GM19395 (cell line): ENCODE data around the gene DCAKD.
A peak's percentile ranks its signal among the peaks of the same experiment; 100 is the strongest.
"Not testable (repeated sequence)": the region's sequence is repeated elsewhere in the genome, so short reads cannot be mapped to it uniquely, and the experiment has no call there.

ENCODE experiments used
- ATAC-seq: cut with Tn5 transposase; IDR thresholded peaks from one replicate; pipeline ENCODE4 v1.9.1; 2021; ENCODE audit warnings: mild to moderate bottlenecking, moderate library complexity; ENCODE audit not compliant: unreplicated experiment

DCAKD gene

DNA sequence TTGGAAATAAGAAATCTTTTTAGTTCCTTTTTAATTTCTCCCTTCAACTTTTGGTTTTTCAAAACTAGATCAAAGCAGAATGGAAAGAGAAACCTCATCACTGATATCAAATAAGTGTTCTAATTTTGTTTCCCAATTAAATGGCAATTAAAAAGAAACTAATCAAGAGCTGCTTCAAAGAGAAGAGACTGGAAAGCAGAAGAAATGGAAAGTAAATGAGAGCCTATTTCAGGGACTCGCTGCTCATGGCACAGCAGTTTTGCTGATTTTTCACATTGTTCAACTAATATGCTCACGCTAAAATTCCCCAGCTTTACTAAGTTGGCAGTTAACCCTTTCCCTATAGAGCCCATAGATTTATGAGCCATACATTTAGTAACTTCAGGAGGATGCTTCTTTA is 16.2 kb upstream of the DCAKD start:
- ATAC-seq = no peak

DNA sequence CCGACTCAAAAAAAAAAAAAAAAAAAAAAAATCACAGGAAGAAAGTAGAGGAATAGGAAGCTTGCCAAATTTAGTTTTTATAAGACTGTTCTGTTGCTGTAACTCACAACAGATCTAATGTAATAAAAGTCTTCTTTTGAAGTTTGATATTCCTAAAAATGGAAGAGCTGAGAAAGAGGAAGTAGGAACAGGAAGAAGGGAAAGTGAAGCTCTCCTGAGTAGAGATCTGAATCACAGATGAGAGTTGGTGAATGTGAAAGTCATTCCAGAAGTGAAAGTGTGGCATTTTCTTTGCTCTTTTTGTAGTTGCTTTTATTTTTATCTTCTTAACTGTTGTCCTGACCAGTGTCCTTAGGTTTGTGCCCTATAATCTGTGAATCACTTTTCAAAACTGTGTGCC is 11.8 kb upstream of the DCAKD start:
- no peak for ATAC-seq

DNA sequence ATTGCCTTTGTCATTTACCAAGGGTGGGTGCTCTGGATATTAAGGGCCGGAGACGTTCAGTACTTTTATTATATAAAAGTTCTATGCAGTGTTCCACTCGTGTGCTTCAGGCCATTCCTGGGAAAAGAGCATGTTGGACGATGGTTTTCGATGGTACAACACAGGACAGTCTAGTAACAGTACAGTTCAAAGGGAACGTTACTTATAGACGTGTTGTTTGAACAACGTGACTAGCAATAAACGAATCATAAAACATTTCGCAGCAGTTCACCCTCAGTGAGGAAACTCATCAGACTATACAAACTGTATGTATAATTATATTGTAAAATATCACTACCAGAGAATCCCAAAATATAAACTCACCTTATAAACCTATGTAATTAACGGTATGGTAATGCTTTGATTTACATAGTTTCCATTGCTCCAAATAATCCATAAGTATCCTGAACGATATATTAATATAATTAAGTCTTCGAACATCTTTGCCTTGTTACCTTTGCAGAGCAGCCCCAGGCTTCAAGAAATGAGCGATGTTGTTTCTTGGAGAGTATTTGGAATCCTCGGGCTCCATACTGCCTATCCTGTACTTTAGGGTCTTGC is 10.3 kb upstream of the DCAKD start:
- no peak for ATAC-seq

DNA sequence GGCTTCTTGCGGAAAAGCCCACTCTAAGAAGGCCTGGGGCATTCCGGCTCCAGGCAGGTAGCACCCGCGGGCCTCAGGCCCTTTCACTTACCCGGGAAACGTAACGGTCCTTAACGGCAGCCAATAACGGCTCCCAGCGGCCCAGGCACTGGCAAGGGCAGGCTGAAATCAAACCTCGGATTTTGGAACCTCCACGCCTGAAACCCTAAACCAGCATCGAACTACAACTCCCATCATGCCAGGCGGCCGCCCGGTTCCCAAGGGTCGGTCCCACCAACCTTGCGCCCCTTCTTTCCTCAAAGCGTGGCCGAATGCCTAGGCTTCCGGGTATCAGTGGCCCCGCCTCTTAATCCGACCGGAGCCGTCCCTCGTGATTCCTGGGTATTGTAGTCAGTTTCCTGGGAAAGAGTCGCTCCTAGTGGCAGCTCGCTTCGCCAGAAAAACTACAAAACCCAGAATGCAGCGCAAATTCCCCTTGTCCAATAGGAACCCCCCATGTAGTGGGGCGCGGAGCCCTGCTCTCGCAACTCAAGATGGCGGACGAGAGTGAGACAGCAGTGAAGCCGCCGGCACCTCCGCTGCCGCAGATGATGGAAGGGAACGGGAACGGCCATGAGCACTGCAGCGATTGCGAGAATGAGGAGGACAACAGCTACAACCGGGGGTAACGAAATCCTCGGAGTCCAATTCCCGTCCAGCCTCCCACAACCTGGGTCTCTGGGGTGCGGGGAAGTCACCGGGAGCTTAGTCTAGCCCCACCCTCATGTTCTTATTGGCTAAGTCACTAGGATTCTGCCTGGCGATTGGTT is 9.6 kb upstream of the DCAKD start, which contains the start of gene NMT1:
NMT1 (plus strand) TSS at position 521 of the 809 bp plus-strand sequence; CDS start at position 534, 13 bp downstream.
- ATAC-seq = peak; percentile 93

DNA sequence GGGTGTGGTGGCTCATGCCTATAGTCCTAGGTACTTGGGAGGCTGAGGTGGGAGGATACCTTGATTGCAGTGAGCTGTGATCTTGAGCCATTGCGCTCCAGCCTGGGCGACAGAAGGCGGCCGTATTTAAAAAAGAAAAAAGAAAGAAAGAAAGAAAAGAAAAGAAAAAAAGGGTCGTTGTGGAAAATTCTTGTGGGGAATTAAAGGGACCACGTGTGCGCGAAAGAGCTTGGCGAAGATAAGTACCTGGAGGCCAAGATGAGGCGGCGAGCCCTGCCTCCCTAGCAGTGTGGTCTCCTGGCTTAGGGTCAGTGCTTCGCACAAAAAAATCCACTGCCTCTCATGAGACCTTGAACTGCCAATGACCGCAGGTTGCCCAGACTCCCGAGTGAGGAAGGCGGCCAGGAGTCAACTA is 9.0 kb upstream of the DCAKD start:
- ATAC-seq = no peak

DNA sequence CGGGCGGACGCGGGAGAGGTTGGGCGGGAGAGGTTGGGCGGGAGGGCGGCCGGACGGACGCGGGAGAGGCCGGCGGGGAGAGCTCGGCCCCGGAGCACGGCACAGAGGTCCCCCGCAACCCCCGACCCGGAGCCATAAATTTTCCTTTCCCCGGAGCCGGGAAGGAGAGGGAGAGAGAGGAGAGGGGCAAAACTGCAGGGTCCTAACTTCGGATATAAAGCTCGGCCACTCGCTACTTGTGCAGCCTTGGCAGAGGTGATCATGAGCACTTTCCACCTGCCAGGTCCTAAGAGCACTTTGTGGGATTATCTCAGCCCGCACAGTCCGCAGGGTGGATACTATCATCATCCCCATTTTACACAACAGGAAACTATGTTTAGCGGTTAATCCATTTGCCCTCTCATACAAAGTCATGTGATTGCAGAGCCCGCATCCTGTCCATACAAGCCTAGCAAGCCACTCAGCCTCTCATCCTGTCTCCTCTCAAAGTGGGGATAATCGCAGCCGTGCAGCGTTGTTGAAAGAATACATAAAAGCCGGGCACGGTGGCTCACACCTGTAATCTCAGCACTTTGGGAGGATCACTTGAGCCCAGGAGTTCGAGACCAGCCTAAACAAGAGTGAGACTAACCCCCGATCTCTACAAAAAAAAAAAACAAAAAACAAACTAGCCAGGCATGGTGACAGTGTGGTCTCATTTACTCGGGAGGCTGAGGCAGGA is 780 bp upstream of the DCAKD start:
- no peak for ATAC-seq

DNA sequence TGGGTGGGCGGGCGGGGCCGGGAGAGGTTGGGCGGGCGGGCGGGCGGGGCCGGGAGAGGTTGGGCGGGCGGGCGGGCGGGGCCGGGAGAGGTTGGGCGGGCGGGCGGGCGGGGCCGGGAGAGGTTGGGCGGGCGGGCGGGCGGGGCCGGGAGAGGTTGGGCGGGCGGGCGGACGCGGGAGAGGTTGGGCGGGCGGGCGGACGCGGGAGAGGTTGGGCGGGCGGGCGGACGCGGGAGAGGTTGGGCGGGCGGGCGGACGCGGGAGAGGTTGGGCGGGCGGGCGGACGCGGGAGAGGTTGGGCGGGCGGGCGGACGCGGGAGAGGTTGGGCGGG is 254 bp upstream of the DCAKD start:
- ATAC-seq = not testable (repeated sequence)

DNA sequence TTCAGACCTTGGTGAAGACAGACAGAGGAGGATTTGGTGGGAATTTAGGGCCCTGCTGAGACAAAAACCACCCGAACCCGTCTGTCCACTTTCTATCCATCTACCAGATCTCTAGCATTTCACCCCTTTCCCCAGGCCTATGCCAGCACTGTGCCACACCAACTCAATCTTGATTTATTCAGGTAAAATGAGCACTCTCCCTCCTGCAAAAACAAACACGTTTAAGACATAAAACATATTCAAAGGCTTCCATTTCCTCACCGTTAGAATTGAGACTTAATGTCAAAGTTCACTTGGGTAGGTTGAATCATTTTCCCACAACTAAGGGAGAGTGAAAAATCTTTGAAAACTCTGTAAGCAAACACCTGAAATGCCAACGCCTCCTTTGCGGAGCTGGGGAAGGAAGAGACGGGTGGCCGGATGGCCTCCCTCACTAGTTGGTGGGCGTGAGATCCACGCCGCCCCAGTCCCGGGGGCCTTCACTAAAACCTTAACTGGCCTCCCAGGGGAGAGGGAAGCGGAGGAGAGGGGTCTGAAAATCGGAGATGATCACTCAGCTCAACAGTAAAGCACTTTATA is 862 bp downstream of the DCAKD start:
- ATAC-seq = peak; percentile 16

DNA sequence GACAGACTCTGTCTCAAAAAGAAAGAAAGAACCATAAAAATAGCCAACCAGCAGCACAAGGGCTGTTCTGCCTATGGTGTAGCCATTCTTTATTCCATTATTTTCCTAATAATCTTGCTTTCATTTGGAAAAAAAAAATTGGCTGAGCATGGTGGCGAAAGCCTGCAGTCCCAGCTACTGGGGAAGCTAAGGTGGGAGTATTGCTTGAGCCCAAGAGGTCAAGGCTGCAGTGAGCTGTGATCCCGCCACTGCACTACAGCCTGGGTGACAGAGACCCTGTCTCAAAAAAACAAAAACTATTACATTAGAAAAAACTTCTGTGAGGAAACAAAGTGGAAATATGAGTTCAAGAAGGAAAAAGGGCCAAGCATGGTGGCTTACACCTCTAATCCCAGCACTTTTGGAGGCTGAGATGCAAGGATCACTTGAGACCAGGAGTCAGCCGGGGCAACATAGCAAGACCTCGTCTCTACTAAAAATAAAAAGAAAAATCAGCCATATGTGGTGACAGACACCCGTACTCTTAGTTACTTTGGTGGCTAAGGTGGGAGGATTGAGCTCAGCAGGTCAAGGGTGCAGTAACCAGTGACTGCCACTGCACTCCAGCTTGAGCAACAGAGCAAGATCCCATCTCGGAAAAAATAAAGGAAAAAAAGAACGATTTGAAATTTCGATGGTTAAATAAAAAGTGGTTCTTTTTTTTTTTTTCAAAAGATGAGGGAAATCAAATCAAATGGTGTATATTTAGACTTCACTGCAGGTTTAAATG is 2.5 kb downstream of the DCAKD start:
- ATAC-seq = no peak

DNA sequence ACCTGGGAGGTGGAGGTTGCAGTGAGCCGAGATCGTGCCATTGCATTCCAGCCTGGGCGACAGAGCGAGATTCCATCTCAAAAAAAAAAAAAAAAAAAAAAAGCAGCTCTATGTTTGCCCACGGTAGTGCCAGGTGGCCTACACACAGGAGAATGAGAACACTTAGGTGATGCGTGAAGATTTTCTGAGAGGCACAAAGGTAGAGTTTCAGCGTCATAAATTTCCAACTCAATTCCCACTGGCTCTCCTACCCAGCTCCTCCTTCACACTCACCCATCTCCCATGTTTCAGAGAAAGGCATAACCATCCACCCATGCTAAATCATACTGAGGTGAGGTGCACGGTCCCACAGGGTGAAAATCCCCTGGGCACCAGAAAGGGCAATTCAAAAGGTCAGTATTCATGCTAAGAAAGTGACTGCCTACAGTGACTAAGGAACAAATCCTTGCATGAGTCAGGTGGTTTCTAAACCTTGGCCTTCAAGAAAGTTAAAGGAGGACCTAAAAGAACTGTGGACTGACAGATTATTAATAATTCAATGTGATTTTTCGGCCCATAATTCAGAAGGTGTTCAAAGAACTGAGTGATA is 4.8 kb downstream of the DCAKD start:
- ATAC-seq = no peak

DNA sequence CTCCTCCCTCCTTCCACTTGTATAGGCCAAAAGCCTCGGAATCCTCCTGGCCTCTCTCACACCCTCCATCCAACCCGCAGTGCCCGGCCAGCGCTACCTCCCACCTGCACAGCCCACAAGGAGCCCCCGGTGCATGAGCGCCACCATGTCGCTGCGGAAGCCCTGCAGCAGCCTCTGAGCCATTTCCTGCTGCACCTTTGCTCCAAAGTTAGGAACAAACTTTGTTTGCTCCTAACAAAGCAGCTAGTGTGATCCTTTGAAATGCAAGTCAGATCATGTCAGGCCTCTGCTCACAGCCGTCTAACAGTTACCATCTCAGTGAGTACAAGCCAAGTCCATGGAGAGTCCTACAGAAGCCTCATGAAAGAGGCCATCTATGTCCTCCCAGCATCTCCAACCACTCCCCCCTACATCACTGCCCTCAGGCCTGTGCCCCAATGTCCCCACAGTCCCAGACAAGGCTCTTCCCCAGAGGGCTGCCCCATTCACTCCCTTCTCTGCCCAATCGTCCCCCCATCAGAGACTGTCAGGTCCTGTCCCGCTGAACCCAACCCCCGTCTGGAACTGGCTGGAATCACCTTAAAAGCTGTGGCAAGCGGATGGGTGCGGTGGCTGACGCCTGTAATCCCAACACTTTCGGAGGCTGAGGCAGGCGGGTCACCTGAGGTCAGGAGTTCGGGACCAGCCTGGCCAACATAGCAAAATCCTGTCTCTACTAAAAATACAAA is 7.5 kb downstream of the DCAKD start:
- no peak for ATAC-seq

DNA sequence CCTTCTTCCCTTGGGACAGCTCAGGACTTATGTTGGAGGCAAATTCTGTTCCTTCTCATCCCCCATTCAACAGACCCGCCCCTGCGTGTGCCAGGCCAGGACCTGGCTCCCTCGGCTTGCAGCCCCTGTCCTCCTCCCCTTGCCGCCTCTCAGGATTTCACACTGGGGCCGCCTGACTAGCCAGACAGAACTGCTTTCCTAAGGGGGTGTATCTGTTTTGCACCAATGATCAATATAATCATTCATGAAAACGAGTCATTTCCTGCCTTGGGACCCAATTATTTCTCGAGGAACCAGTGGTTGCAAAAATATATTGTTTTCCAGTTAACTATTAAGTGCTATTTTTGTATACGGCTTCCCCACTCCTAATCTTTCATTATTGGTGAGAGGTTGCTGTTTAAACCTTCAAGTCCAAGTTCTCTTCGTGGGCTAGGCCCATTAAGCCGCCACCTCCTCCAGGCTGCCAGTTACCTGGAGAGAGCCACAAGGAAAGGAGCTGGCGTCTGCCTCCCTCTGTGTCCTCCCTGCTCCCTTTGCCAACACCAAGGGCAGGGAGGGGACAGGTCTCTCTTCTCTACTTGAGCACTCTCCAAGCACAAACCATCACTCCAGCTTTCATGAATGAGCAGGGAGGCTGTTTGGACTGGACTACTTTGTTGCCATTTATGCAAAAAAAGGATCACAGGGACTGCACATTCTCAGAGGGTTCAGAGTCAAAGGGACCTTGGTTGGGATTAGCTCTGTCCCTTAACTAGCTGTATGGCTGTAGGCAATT is 8.9 kb downstream of the DCAKD start:
- no peak for ATAC-seq

DNA sequence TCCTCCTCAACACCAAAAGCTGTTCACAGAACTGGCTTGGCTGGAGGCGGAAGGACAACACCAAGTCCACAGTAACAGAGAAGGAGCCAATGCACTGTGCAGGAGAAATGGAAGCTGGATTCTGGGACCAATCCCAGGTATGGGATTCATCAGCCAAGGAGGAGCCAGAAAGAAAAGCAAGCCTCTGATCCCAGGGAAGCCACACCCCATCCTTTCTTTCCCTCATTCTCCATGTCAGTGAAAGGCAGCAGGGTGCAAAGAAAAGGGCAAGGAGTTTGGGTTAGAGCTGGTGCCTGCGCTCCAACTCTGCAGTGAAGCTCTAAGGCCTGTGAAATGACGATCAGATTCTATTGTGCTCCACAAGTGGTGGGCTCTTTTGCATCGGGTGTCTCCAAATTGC is 11.0 kb downstream of the DCAKD start:
- ATAC-seq = no peak

DNA sequence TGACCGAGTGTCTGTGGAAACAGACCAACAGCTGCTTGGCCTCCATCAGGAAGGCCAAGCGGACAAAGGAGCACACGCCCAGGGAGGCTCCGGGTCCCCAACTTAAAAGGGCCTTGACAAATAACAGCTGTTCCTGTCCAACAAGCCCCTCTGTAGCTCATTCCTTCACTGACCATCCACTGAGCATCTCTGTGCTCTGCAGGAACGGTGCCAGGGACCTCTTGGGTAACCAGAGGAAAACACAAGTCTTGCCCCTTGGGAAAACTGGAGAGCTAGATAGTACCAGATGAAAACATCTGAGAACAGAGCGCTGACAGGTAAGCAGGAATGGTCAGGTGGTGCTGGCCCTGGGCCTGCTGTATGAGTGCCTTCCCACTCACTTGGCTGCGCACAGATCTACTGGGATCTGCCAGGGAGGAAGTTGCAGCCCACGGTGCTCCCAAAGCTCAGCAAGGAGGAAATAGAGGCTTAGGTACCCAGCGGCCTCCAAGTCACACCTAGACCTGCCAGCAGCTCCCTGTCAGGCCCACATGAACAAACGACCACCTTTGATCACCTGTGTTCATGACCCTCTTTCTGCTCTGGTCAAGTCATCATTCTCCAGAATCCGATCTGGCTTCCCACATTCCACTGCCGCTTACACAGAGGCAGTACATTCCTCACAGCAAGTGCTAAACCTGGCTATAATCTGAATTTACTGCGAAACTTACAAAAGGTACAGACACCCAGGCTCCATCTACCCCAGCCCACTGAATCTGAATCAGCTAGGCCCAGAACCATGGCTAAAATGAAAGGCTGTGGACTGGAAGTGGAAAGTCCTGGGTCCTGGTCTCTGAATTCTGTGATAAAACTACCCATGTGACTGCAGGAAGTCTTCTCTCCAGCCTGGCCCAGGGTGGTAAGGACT is 12.5 kb downstream of the DCAKD start:
- no peak for ATAC-seq

DNA sequence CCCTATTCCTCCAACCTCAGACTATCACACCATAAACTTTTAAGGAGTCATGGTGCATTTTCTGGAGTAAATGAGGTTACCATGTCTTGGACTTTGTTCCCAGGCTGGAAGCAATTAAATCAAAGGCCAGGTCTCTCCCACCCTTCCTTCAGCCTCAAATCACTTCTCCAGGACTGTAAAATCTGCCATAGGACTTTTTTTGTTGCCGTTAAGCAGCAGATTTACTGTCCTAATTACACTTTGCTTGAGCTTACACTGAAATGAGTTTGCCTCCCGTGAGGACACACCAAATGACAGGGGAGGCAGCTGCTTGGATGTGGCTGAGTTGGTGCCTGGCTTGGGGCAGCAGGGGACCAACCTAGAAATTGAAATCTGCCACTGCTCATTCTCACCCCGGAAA is 14.7 kb downstream of the DCAKD start:
- ATAC-seq = no peak

DNA sequence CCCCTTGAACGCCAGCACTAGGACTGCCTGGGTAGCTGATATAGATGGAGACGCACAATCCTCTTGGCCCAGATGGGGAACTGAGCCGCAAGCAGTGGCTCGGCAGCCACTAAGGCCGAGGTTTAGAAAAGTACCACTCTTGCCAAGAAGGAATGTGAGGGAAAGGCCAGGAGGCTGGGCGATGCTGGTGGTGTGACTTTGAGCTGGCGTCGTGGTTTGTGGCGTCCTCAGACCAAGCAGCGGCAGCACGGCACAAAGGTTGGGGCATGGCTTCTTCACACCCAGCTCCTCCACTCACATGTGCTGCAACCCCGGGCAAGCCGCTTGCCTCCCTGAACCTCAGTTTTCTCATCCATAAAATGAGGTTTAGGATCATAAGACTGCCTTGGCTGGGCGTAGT is 15.6 kb downstream of the DCAKD start:
- no peak for ATAC-seq

DNA sequence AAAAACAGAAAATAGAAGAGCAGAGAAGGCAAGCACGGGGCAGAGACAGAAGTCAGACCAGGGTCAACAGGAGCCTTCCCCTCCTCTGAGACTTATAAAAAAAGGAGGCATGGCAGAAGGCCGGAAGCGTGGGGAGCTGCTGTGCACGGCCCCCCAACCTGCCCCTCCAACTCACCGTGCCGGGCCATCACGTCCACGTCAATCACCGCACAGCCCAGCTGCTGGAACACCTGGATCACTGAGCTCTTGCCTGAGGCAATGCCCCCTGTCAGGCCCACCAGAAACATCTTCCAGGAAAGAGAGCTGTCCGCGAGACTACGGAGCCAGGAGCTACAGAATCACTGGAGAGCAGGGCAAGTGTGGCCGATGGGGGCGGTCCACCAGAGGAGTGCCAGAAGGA is 16.8 kb downstream of the DCAKD start:
- ATAC-seq = no peak

DNA sequence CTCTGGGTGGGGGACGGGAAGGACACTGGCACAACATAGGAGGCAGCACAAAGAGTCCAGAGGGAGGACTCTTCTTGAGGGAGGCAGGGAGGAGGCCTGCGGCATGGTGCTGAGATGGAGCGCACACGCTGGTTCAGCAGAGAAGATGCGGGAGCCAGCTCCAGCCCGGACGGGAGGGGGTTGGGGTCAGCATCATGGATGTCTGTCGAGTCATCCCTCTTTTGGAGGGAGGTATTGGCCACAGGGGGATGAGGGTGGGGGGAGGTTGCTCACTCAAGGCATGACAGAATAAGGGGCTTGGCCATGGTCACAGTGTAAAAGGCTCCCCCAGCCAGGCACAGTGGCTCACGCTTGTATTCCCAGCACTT is 19.3 kb downstream of the DCAKD start:
- ATAC-seq = no peak
